Breast epithelium (tissue), 3 donors: ENCODE results near the gene SAMSN1.

ENCODE experiments used
- CTCF ChIP-seq, 3 donors: fragments of 450-650 bp; IDR thresholded peaks; one replicate each; pipeline ENCODE4 v1.5.1; 2016 to 2017; ENCODE audit warnings: antibody characterized with exemption in 3 of 3, mild to moderate bottlenecking in 3 of 3, moderate library complexity in 3 of 3
- POLR2A ChIP-seq: fragments of 450-650 bp; IDR thresholded peaks from one replicate; pipeline ENCODE4 v1.6.1; 2016; ENCODE audit warnings: antibody characterized with exemption, mild to moderate bottlenecking, moderate library complexity

DNA sequence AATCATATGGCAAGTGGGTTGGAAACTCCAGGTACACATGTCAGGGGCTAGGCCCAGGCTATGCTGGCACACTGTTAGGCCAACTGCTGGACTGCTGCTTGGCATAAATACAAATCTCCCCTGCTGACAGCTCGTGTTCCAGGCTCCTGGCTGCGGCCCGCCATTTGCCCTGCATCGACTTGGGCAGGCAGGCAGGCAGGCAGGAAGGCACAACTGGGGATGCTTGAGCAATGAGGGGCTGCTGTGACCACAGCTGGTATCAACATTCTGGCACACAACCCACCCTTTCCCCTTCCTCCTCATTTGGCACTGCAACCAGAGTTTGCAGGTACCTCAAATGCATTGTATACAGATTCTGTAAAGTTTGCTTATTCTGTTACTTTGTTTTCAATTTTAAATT is 53.2 kb downstream of the SAMSN1 start:
- TF ChIP-seq CTCF (IDR thresholded peaks at IDR 0.05) (no peak), POLR2A (no peak)
